Urinary bladder (tissue), 4 donors: ENCODE measurements around the gene ACTMAP. TPM values are rescaled to one million over a fixed set of nuclear protein-coding genes. Genes with fewer than 3 reads are reported as not detected.
A peak's percentile ranks its signal among the peaks of the same experiment; 100 is the strongest.

Experiments used
- DNase-seq: peaks from one replicate; pipeline ENCODE4 v3.0.0-alpha.2; 2015; ENCODE audit errors: extremely low spot score
- H3K27ac ChIP-seq: one replicate; pipeline ENCODE4 v1.5.1; 2013; ENCODE audit warnings: low read depth, mild to moderate bottlenecking, moderate library complexity
- H3K36me3 ChIP-seq: one replicate; pipeline ENCODE4 v1.6.1; 2013; ENCODE audit warnings: mild to moderate bottlenecking, moderate library complexity; ENCODE audit not compliant: insufficient read depth
- H3K4me1 ChIP-seq: one replicate; pipeline ENCODE4 v1.6.1; 2013; ENCODE audit warnings: mild to moderate bottlenecking, moderate library complexity; ENCODE audit not compliant: insufficient read depth
- H3K4me3 ChIP-seq: one replicate; pipeline ENCODE4 v1.5.1; 2013; ENCODE audit warnings: low read depth, low read length
- WGBS: extraction: QIAGEN DNeasy Blood & Tissue Kit; methylation state at CpG from one replicate; pipeline ENCODE4 v1.1.7; 2013; 5-methylcytosine and 5-hydroxymethylcytosine counted together
- polyA plus RNA-seq: library from polyadenylated mRNA; stranded (reverse); fragments of 200-250 nt; gene quantifications from one replicate; pipeline ENCODE4 v1.2.3, GENCODE V29; 2013
- total RNA-seq: library from RNA; depleted of rRNA; stranded (reverse); fragments of >200 nt; gene quantifications from one replicate; pipeline ENCODE4 v1.2.3, GENCODE V29; 2014
- donor health status: healthy with polysubstance abuse.
- donor health status: healthy.

Gene ACTMAP
- total and polyA plus RNA-seq, 2 donors, result 0.79 to 5.7 TPM

- 2% methylated on average over 8 of the region's 8 CpGs for WGBS
- no peaks in the 10 kb centered on the region for H3K36me3 ChIP-seq
- H3K4me3 ChIP-seq, result peak overlapping the region; percentile 80
- H3K27ac ChIP-seq, result peak overlapping the region; percentile 94
- DNase-seq, result peak; percentile 55
- no peaks in the 10 kb centered on the region for H3K4me1 ChIP-seq
Observed at GRCh38 chr19:40716031-40716481, 34.2 kb downstream of the ACTMAP start.

GRCh38 chr19:40714441-40715299 is 35.6 kb downstream of the ACTMAP start:
- Histone ChIP-seq H3K36me3 (no peaks in the 10 kb centered on the region), H3K4me3 (peak overlapping the region; percentile 52), H3K4me1 (no peaks in the 10 kb centered on the region), H3K27ac (peak overlapping the region; percentile 94)
- DNase-seq, result peak; percentile 93
- WGBS, result 2% methylated on average over 31 of the region's 31 CpGs

- Histone ChIP-seq H3K36me3 (no peaks in the 10 kb centered on the region), H3K4me3 (no peak overlapping the region), H3K27ac (no peak overlapping the region), H3K4me1 (no peaks in the 10 kb centered on the region)
- DNase-seq, result no peak
- whole genome bisulfite sequencing, result 83% methylated on average over 11 of the region's 11 CpGs
Observed at GRCh38 chr19:40713939-40714338, 36.3 kb downstream of the ACTMAP start.

GRCh38 chr19:40709817-40710216 is 40.5 kb downstream of the ACTMAP start:
- H3K27ac ChIP-seq, result no peak overlapping the region
- 93% methylated on average over 5 of the region's 5 CpGs for WGBS
- no peak for DNase-seq
- no peaks in the 10 kb centered on the region for H3K4me1 ChIP-seq
- no peak overlapping the region for H3K4me3 ChIP-seq
- H3K36me3 ChIP-seq, result no peaks in the 10 kb centered on the region

- 95% methylated on average over 7 of the region's 7 CpGs for WGBS
- Histone ChIP-seq H3K27ac (no peak overlapping the region), H3K4me1 (no peaks in the 10 kb centered on the region), H3K4me3 (no peak overlapping the region), H3K36me3 (no peaks in the 10 kb centered on the region)
- DNase-seq, result no peak
Observed at GRCh38 chr19:40707615-40708014, 42.7 kb downstream of the ACTMAP start.

GRCh38 chr19:40705950-40706619 is 44.2 kb downstream of the ACTMAP start:
- no peak overlapping the region for H3K27ac ChIP-seq
- H3K4me1 ChIP-seq, result no peaks in the 10 kb centered on the region
- DNase-seq, result no peak
- H3K36me3 ChIP-seq, result no peaks in the 10 kb centered on the region
- 89% methylated on average over 7 of the region's 7 CpGs for WGBS
- no peak overlapping the region for H3K4me3 ChIP-seq

GRCh38 chr19:40705362-40705651 is 45.0 kb downstream of the ACTMAP start:
- no peaks in the 10 kb centered on the region for H3K4me1 ChIP-seq
- no peaks in the 10 kb centered on the region for H3K36me3 ChIP-seq
- no peak overlapping the region for H3K4me3 ChIP-seq
- no peak for DNase-seq
- H3K27ac ChIP-seq, result no peak overlapping the region
- WGBS, result 89% methylated on average over 9 of the region's 9 CpGs

GRCh38 chr19:40704491-40705361 is 45.6 kb downstream of the ACTMAP start:
- DNase-seq, result no peak
- Histone ChIP-seq H3K4me1 (no peaks in the 10 kb centered on the region), H3K27ac (no peak overlapping the region), H3K36me3 (no peaks in the 10 kb centered on the region), H3K4me3 (no peak overlapping the region)
- 90% methylated on average over 18 of the region's 18 CpGs for WGBS

- Histone ChIP-seq H3K4me1 (no peaks in the 10 kb centered on the region), H3K36me3 (no peaks in the 10 kb centered on the region), H3K27ac (no peak overlapping the region), H3K4me3 (no peak overlapping the region)
- no peak for DNase-seq
- 91% methylated on average over 24 of the region's 24 CpGs for WGBS
Observed at GRCh38 chr19:40703029-40703755, 47.1 kb downstream of the ACTMAP start.

- no peaks in the 10 kb centered on the region for H3K36me3 ChIP-seq
- H3K27ac ChIP-seq, result no peak overlapping the region
- H3K4me1 ChIP-seq, result no peaks in the 10 kb centered on the region
- 68% methylated on average over 18 of the region's 18 CpGs for WGBS
- H3K4me3 ChIP-seq, result no peak overlapping the region
- no peak for DNase-seq
Observed at GRCh38 chr19:40702337-40703012, 47.8 kb downstream of the ACTMAP start.

- DNase-seq, result no peak
- 95% methylated on average over 6 of the region's 6 CpGs for WGBS
- H3K4me3 ChIP-seq, result no peak overlapping the region
- H3K36me3 ChIP-seq, result no peaks in the 10 kb centered on the region
- no peaks in the 10 kb centered on the region for H3K4me1 ChIP-seq
- no peak overlapping the region for H3K27ac ChIP-seq
Observed at GRCh38 chr19:40701758-40702157, 48.5 kb downstream of the ACTMAP start.

GRCh38 chr19:40700083-40700482 is 50.2 kb downstream of the ACTMAP start:
- Histone ChIP-seq H3K4me1 (no peaks in the 10 kb centered on the region), H3K4me3 (no peak overlapping the region), H3K36me3 (peaks cover 3% of the 10 kb centered on the region), H3K27ac (no peak overlapping the region)
- WGBS, result 92% methylated on average over 9 of the region's 9 CpGs
- DNase-seq, result no peak

- 95% methylated on average over 6 of the region's 6 CpGs for WGBS
- Histone ChIP-seq H3K4me1 (no peaks in the 10 kb centered on the region), H3K36me3 (peaks cover 7% of the 10 kb centered on the region), H3K27ac (no peak overlapping the region), H3K4me3 (no peak overlapping the region)
- no peak for DNase-seq
Observed at GRCh38 chr19:40697007-40697406, 53.3 kb downstream of the ACTMAP start.
